Liver (tissue), 3 donors: ENCODE results near the gene TAF11L5.
"Not testable (repeated sequence)": the region's sequence is repeated elsewhere in the genome, so short reads cannot be mapped to it uniquely, and the experiment has no call there.

Experiments
- EGR1 ChIP-seq, 2 donors: IDR thresholded peaks; 2 replicates each; pipeline ENCODE4 v1.6.1; 2016 to 2018; ENCODE audit warnings: antibody characterized with exemption in 2 of 2, low read depth in 2 of 2
- YY1 ChIP-seq: IDR thresholded peaks from 2 replicates; pipeline ENCODE4 v1.6.1; 2016; ENCODE audit warnings: antibody characterized with exemption, mild to moderate bottlenecking
- TF ChIP-seq, protein P1 (sequence below): fragments of 150-350 bp; IDR thresholded peaks from 2 replicates; pipeline ENCODE4 v1.5.1; 2017; ENCODE audit warnings: improper control_type of control experiment, low read depth, low read length; ENCODE audit not compliant: missing input control
- TF ChIP-seq, protein P2 (sequence below): IDR thresholded peaks from 2 replicates; pipeline ENCODE4 v1.6.1; 2016; ENCODE audit warnings: antibody characterized with exemption, mild to moderate bottlenecking
- donor health status: healthy.
- donor health status: healthy.

GRCh38 chr5:17526504-17526903 is 1.5 kb downstream of the TAF11L5 start:
- TF ChIP-seq EGR1 (IDR thresholded peaks at IDR 0.05; ENCODE audit: low read depth in 2 of 2); YY1: not testable (repeated sequence)
- TF ChIP-seq, protein P1, sequence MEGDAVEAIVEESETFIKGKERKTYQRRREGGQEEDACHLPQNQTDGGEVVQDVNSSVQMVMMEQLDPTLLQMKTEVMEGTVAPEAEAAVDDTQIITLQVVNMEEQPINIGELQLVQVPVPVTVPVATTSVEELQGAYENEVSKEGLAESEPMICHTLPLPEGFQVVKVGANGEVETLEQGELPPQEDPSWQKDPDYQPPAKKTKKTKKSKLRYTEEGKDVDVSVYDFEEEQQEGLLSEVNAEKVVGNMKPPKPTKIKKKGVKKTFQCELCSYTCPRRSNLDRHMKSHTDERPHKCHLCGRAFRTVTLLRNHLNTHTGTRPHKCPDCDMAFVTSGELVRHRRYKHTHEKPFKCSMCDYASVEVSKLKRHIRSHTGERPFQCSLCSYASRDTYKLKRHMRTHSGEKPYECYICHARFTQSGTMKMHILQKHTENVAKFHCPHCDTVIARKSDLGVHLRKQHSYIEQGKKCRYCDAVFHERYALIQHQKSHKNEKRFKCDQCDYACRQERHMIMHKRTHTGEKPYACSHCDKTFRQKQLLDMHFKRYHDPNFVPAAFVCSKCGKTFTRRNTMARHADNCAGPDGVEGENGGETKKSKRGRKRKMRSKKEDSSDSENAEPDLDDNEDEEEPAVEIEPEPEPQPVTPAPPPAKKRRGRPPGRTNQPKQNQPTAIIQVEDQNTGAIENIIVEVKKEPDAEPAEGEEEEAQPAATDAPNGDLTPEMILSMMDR: not testable (repeated sequence)
- TF ChIP-seq, protein P2, sequence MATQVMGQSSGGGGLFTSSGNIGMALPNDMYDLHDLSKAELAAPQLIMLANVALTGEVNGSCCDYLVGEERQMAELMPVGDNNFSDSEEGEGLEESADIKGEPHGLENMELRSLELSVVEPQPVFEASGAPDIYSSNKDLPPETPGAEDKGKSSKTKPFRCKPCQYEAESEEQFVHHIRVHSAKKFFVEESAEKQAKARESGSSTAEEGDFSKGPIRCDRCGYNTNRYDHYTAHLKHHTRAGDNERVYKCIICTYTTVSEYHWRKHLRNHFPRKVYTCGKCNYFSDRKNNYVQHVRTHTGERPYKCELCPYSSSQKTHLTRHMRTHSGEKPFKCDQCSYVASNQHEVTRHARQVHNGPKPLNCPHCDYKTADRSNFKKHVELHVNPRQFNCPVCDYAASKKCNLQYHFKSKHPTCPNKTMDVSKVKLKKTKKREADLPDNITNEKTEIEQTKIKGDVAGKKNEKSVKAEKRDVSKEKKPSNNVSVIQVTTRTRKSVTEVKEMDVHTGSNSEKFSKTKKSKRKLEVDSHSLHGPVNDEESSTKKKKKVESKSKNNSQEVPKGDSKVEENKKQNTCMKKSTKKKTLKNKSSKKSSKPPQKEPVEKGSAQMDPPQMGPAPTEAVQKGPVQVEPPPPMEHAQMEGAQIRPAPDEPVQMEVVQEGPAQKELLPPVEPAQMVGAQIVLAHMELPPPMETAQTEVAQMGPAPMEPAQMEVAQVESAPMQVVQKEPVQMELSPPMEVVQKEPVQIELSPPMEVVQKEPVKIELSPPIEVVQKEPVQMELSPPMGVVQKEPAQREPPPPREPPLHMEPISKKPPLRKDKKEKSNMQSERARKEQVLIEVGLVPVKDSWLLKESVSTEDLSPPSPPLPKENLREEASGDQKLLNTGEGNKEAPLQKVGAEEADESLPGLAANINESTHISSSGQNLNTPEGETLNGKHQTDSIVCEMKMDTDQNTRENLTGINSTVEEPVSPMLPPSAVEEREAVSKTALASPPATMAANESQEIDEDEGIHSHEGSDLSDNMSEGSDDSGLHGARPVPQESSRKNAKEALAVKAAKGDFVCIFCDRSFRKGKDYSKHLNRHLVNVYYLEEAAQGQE: not testable (repeated sequence)
